ENCODE data around the gene TRMT5. TPM values are rescaled to one million over a fixed set of nuclear protein-coding genes. Genes with fewer than 3 reads are reported as not detected.

TRMT5 gene
- polyA plus RNA-seq, 1 of the 3 experiments (the other 2 are of a cell fraction): 4.0 TPM

- H3K36me3 ChIP-seq (replicated peaks in 1 of 2; ENCODE audit: control insufficient read depth in 1 of 2, insufficient read depth in 2 of 2, low read length in 1 of 2): no peaks in the 10 kb centered on the region
- CTCF ChIA-PET: no interaction called here
- DNase-seq: no peak
- no peaks in the 10 kb centered on the region for H4K20me1 ChIP-seq (ENCODE audit: insufficient read depth)
- peaks cover 7% of the 10 kb centered on the region; the same call in 1 of the 2 replicates for H3K79me2 ChIP-seq (ENCODE audit: insufficient read depth)
- no peaks in the 10 kb centered on the region for H3F3A ChIP-seq (replicated peaks; ENCODE audit: insufficient read depth)
- no peaks in the 10 kb centered on the region for H3K9me3 ChIP-seq
- no peak for TF ChIP-seq SMC3 (IDR thresholded peaks at IDR 0.05; ENCODE audit: low read depth, low read length)
- no peak for TF ChIP-seq GABPA (IDR thresholded peaks at IDR 0.05; ENCODE audit: low read depth)
- no peak for TF ChIP-seq REST (IDR thresholded peaks at IDR 0.05; ENCODE audit: low read depth, low read length)
- no peak for TF ChIP-seq TEAD4 (IDR thresholded peaks at IDR 0.05; ENCODE audit: borderline replicate concordance, insufficient read depth)
- no peak for TF ChIP-seq FOSL2 (IDR thresholded peaks at IDR 0.05; ENCODE audit: borderline replicate concordance, low read depth)
- no peak for TF ChIP-seq RFX5 (IDR thresholded peaks at IDR 0.05; ENCODE audit: low read length)
- TF ChIP-seq YY1 (IDR thresholded peaks at IDR 0.05; ENCODE audit: low read depth): no peak
- no peak for TF ChIP-seq ZBTB33 (IDR thresholded peaks at IDR 0.05; ENCODE audit: borderline replicate concordance, low read depth)
- TF ChIP-seq NRF1 (IDR thresholded peaks at IDR 0.05; ENCODE audit: low read depth, low read length): no peak
- TF ChIP-seq CHD2 (IDR thresholded peaks at IDR 0.05; ENCODE audit: low read length, partially characterized antibody): no peak
- TF ChIP-seq CTCF (IDR thresholded peaks at IDR 0.05): no peak
- TF ChIP-seq MEF2A (IDR thresholded peaks at IDR 0.05; ENCODE audit: borderline replicate concordance, low read depth): no peak
- no peak for TF ChIP-seq NFIC (IDR thresholded peaks at IDR 0.05; ENCODE audit: borderline replicate concordance)
- TF ChIP-seq RCOR1 (IDR thresholded peaks at IDR 0.05; ENCODE audit: low read length): no peak
- no peak for TF ChIP-seq TAF1 (IDR thresholded peaks at IDR 0.05; ENCODE audit: borderline replicate concordance, low read depth, low read length)
- no peak for TF ChIP-seq MAX (IDR thresholded peaks at IDR 0.05; ENCODE audit: low read depth)
- no peaks in the 10 kb centered on the region for H3K9me2 ChIP-seq
- H3K27me3 ChIP-seq (ENCODE audit: insufficient read depth): no peaks in the 10 kb centered on the region
- POLR2A ChIA-PET: no interaction called here
- no peak overlapping the region for H3K27ac ChIP-seq (ENCODE audit: low read depth in 2 of 2, low read length in 1 of 2)
- WGBS (ENCODE audit: low lambda C conversion rate): 79% methylated on average over 1 of the region's 1 CpG
- H3K9ac ChIP-seq: no peak overlapping the region
- H3K4me2 ChIP-seq: no peak overlapping the region
- no peak overlapping the region for H2AFZ ChIP-seq (ENCODE audit: low read depth)
- no peak overlapping the region for H3K4me3 ChIP-seq (ENCODE audit: low read depth in 2 of 2, low read length in 1 of 2)
- H3K4me1 ChIP-seq (ENCODE audit: control insufficient read depth in 1 of 2, insufficient read depth in 2 of 2, low read depth in 1 of 2, low read length in 1 of 2): no peaks in the 10 kb centered on the region; a peak in 1 of 4 replicates
These were observed 55.6 kb downstream of the TRMT5 start for GRCh38 chr14:60925286-60925685.

All from SK-N-SH (cell line).